CD14-positive monocyte (primary cell): ENCODE measurements around the gene HSH2D. TPM values are rescaled to one million over a fixed set of nuclear protein-coding genes. Genes with fewer than 3 reads are reported as not detected.

ENCODE experiments used
- DNase-seq, 3 donors: peaks; one replicate each; pipeline ENCODE4 v3.0.0-alpha.2; 2011 to 2022
- H2AFZ ChIP-seq: 2 replicates; pipeline ENCODE4 v1.6.0; 2012; ENCODE audit warnings: mild to moderate bottlenecking, low read depth, low read length, inconsistent platforms; ENCODE audit not compliant: insufficient read depth, poor library complexity, severe bottlenecking
- H3K27ac ChIP-seq, 2 donors: 1 replicate in 1 of 2; 2 replicates in 1 of 2; pipeline ENCODE4 v1.5.1; 2012 to 2013; ENCODE audit warnings: low read length in 2 of 2, control low read depth in 1 of 2, inconsistent platforms in 1 of 2, low read depth in 1 of 2, mild to moderate bottlenecking in 1 of 2
- H3K27me3 ChIP-seq, 2 donors: one replicate each; pipeline versions ENCODE4 v1.6.0 to v1.6.1; 2011 to 2013; ENCODE audit warnings: low read length in 2 of 2; ENCODE audit not compliant: control insufficient read depth in 2 of 2, insufficient read depth in 2 of 2
- H3K36me3 ChIP-seq, 2 donors: replicated peaks in 1 of 2; 1 replicate in 1 of 2; 2 replicates in 1 of 2; pipeline versions ENCODE4 v1.5.1 to v1.6.1; 2012 to 2013; ENCODE audit warnings: low read length in 2 of 2, control low read depth in 1 of 2, inconsistent platforms in 1 of 2, mild to moderate bottlenecking in 1 of 2; ENCODE audit not compliant: insufficient read depth in 2 of 2, control insufficient read depth in 1 of 2
- H3K4me1 ChIP-seq, 2 donors: 1 replicate in 1 of 2; 2 replicates in 1 of 2; pipeline versions ENCODE4 v1.5.1 to v1.6.1; 2012 to 2013; ENCODE audit warnings: low read length in 2 of 2, control low read depth in 1 of 2, inconsistent platforms in 1 of 2, mild to moderate bottlenecking in 1 of 2, moderate library complexity in 1 of 2; ENCODE audit not compliant: insufficient read depth in 2 of 2, control insufficient read depth in 1 of 2
- H3K4me2 ChIP-seq: replicated peaks from 2 replicates; pipeline ENCODE3; 2012; ENCODE audit warnings: low read length, moderate library complexity, mild to moderate bottlenecking; ENCODE audit not compliant: poor library complexity, severe bottlenecking; ENCODE audit errors: extremely low read depth
- H3K4me3 ChIP-seq, 3 experiments: fragments of 200-600 bp in 1 of 3; sonication (generic) in 1 of 3; replicated peaks in 1 of 3; 1 replicate in 2 of 3; 2 replicates in 1 of 3; pipeline ENCODE4 v1.5.1; 2011 to 2013; ENCODE audit warnings: low read length in 3 of 3, mild to moderate bottlenecking in 3 of 3, control low read depth in 2 of 3, low read depth in 2 of 3, inconsistent platforms in 1 of 3, moderate library complexity in 1 of 3
- H3K79me2 ChIP-seq: 2 replicates; pipeline ENCODE4 v1.6.0; 2012; ENCODE audit warnings: mild to moderate bottlenecking, control low read depth, inconsistent platforms, low read length, moderate library complexity; ENCODE audit not compliant: insufficient read depth
- H3K9ac ChIP-seq: 2 replicates; pipeline ENCODE4 v1.6.0; 2017; ENCODE audit warnings: low read length, mild to moderate bottlenecking; ENCODE audit not compliant: insufficient read depth, poor library complexity, severe bottlenecking
- H3K9me3 ChIP-seq, 2 donors: replicated peaks in 1 of 2; 1 replicate in 1 of 2; 2 replicates in 1 of 2; pipeline versions ENCODE4 v1.5.1 to v1.6.1; 2012 to 2013; ENCODE audit warnings: low read length in 2 of 2, control low read depth in 1 of 2; ENCODE audit not compliant: control insufficient read depth in 1 of 2, insufficient read depth in 1 of 2
- H4K20me1 ChIP-seq: 2 replicates; pipeline ENCODE4 v1.6.0; 2012; ENCODE audit warnings: mild to moderate bottlenecking, low read length, control low read depth, moderate library complexity; ENCODE audit not compliant: insufficient read depth
- H3K27ac Mint-ChIP-seq, 7 donors: one replicate each; pipeline ENCODE4 v1.8.0; 2020; ENCODE audit warnings: mild to moderate bottlenecking in 7 of 7, mixed read lengths in 7 of 7, moderate library complexity in 6 of 7, inconsistent platforms in 2 of 7
- H3K27me3 Mint-ChIP-seq, 3 donors: one replicate each; pipeline ENCODE4 v1.8.0; 2021 to 2022; ENCODE audit warnings: low read depth in 3 of 3, mild to moderate bottlenecking in 3 of 3, mixed read lengths in 3 of 3, moderate library complexity in 3 of 3, inconsistent platforms in 1 of 3
- H3K36me3 Mint-ChIP-seq, 2 donors: one replicate each; pipeline ENCODE4 v1.8.0; 2020; ENCODE audit warnings: mixed read lengths in 2 of 2, inconsistent platforms in 1 of 2, mild to moderate bottlenecking in 1 of 2
- H3K4me1 Mint-ChIP-seq: one replicate; pipeline ENCODE4 v1.8.0; 2020; ENCODE audit warnings: mild to moderate bottlenecking, mixed read lengths
- H3K4me3 Mint-ChIP-seq, 2 donors: one replicate each; pipeline ENCODE4 v1.8.0; 2020; ENCODE audit warnings: mild to moderate bottlenecking in 2 of 2, mixed read lengths in 2 of 2, moderate library complexity in 1 of 2
- H3K9me3 Mint-ChIP-seq, 7 donors: one replicate each; pipeline ENCODE4 v1.8.0; 2020 to 2022; ENCODE audit warnings: mixed read lengths in 7 of 7, mild to moderate bottlenecking in 6 of 7, moderate library complexity in 6 of 7, inconsistent platforms in 2 of 7
- WGBS: methylation state at CpG from one replicate; pipeline ENCODE4 v1.1.5; 2013; ENCODE audit warnings: missing lambda C conversion rate; ENCODE audit not compliant: insufficient coverage; 5-methylcytosine and 5-hydroxymethylcytosine counted together
- intact Hi-C, 2 donors: fragments of 100-400 bp; cut with micrococcal nuclease; formaldehyde crosslinking; loops; one replicate each; pipeline versions ENCODE4 v1.15.0 to v1.15.1; 2023
- polyA plus RNA-seq, 3 donors: library from polyadenylated mRNA; depleted of rRNA in 1 of 3; unstranded in 2 of 3; stranded (reverse) in 1 of 3; fragments of 300-500 nt in 2 of 3; fragments of >200 nt in 1 of 3; fragmentation: Illumina TruSeq in 2 of 3; gene quantifications; 1 replicate in 2 of 3; 2 replicates in 1 of 3; pipeline ENCODE4 v1.2.3, GENCODE V29; 2012 to 2021
- TF ChIP-seq, protein P1 (sequence below): fragments of 200-600 bp; IDR thresholded peaks from one replicate; pipeline ENCODE4 v1.8.0; 2022; ENCODE audit warnings: antibody characterized with exemption, mild to moderate bottlenecking

The HSH2D gene
- polyA plus RNA-seq, 3 donors = 13.8 to 106 (median 16.7) TPM

DNA sequence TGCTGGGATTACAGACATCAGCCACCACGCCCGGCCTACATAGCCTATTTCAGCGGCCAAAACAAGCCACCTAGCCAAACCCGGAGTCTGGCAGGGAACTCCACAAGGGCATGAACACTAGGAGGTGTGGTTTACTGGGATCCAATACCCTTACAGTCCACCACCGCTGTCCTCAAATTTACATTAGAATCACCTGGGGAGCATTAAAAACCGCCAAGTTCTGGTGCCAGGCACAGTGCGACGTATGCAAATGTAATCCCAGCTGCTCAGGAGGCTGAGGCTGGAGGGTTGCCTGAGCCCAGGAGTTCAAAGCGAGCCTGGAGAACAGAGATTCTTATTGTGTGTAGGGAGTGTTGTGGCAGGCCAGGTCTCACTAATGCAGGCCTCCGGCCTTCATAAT, 50.0 kb downstream of the HSH2D start:
- H3K27me3 ChIP-seq = no peaks in the 10 kb centered on the region
- TF ChIP-seq, protein P1, sequence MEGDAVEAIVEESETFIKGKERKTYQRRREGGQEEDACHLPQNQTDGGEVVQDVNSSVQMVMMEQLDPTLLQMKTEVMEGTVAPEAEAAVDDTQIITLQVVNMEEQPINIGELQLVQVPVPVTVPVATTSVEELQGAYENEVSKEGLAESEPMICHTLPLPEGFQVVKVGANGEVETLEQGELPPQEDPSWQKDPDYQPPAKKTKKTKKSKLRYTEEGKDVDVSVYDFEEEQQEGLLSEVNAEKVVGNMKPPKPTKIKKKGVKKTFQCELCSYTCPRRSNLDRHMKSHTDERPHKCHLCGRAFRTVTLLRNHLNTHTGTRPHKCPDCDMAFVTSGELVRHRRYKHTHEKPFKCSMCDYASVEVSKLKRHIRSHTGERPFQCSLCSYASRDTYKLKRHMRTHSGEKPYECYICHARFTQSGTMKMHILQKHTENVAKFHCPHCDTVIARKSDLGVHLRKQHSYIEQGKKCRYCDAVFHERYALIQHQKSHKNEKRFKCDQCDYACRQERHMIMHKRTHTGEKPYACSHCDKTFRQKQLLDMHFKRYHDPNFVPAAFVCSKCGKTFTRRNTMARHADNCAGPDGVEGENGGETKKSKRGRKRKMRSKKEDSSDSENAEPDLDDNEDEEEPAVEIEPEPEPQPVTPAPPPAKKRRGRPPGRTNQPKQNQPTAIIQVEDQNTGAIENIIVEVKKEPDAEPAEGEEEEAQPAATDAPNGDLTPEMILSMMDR = no peak
- H4K20me1 ChIP-seq = peaks cover 33% of the 10 kb centered on the region
- H3K36me3 ChIP-seq = peaks cover 44 to 52% of the 10 kb centered on the region in 2 donors
- H3K79me2 ChIP-seq = peaks cover 27% of the 10 kb centered on the region
- peaks cover 9% of the 10 kb centered on the region for H3K4me1 Mint-ChIP-seq
- H3K36me3 Mint-ChIP-seq = peaks cover 41 to 61% of the 10 kb centered on the region in 2 donors
- no peak for DNase-seq
- 100% methylated on average over 5 of the region's 10 CpGs for WGBS
- H3K27ac Mint-ChIP-seq = no peak overlapping the region
- H3K4me1 ChIP-seq = peaks cover 10 to 17% of the 10 kb centered on the region in 2 donors
- H3K4me3 Mint-ChIP-seq = no peak overlapping the region
- H3K27me3 Mint-ChIP-seq = no peaks in the 10 kb centered on the region
- no peak overlapping the region for H3K4me3 ChIP-seq
- H3K9me3 ChIP-seq = no peaks in the 10 kb centered on the region
- no peak overlapping the region for H3K4me2 ChIP-seq
- intact Hi-C loops = no loop called here
- no peaks in the 10 kb centered on the region for H3K9me3 Mint-ChIP-seq
- no peak overlapping the region for H3K27ac ChIP-seq
- H2AFZ ChIP-seq = no peak overlapping the region
- no peak overlapping the region for H3K9ac ChIP-seq

DNA sequence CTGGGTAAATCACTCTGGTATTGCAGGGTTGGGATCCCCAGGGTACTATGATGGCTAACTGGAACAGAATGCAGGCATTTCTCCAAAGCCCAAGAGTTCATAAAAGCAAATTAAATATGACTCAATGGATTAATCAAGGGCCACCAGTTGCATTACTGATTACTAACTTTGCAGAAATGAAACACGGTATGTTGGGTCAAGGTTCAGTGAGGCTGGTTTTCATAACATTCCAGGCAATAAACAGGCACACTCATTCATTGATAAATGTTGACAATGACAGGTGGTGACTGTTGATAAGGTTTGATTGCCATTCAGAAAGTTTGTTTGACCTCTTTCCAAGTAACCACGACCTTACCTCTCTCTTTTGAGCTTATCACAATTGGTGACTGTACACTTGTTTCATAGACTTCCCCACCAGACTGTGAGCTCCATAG, 53.7 kb downstream of the HSH2D start:
- Histone ChIP-seq H3K9ac (peak overlapping the region; percentile 82), H3K4me2 (peak overlapping the region; percentile 81), H4K20me1 (peaks cover 32% of the 10 kb centered on the region), H2AFZ (peak overlapping the region; percentile 91), H3K79me2 (peaks cover 45% of the 10 kb centered on the region), H3K4me1 (peaks cover 30 to 40% of the 10 kb centered on the region in 2 donors), H3K27me3 (no peaks in the 10 kb centered on the region), H3K27ac (peak overlapping the region; percentile 59 to 89), H3K36me3 (peaks cover 27 to 33% of the 10 kb centered on the region in 2 donors), H3K4me3 (peak overlapping the region in 2 of 3 experiments; percentile 96 to 98), H3K9me3 (no peaks in the 10 kb centered on the region)
- Mint-ChIP-seq H3K27ac (peak overlapping the region; percentile 88 to 96 (median 95)), H3K4me1 (peaks cover 34% of the 10 kb centered on the region), H3K9me3 (no peaks in the 10 kb centered on the region), H3K36me3 (peaks cover 24 to 45% of the 10 kb centered on the region in 2 donors), H3K4me3 (peak overlapping the region; percentile 82 to 89), H3K27me3 (no peaks in the 10 kb centered on the region)
- WGBS = 60% methylated on average over 1 of the region's 2 CpGs
- intact Hi-C loops = loop anchor here in 1 of 2 donors (5.0 kb wide), 1 partner anchor 130 kb away; no protein-coding TSS in a partner anchor
- no peak for DNase-seq
- TF ChIP-seq, protein P1 = no peak
